H1 (cell line): ENCODE results near the gene KCND3.

Experiments
- ASH2L ChIP-seq: fragments of 200-600, 300-600 bp; sonication (generic); IDR thresholded peaks from one replicate; pipeline ENCODE4 v1.7.1; 2017; ENCODE audit warnings: low read length
- BCL11A ChIP-seq, 2 experiments: IDR thresholded peaks; one replicate each; pipeline ENCODE4 v1.6.1; 2011; ENCODE audit warnings: low read depth in 2 of 2, low read length in 2 of 2, mild to moderate bottlenecking in 2 of 2
- CHD7 ChIP-seq: fragments of 300-600 bp; sonication (generic); IDR thresholded peaks from 2 replicates; pipeline ENCODE4 v1.7.1; 2012; ENCODE audit warnings: low read length, moderate library complexity, mild to moderate bottlenecking, inconsistent platforms; ENCODE audit not compliant: insufficient replicate concordance
- EP300 ChIP-seq, 2 experiments: IDR thresholded peaks; 1 replicate in 1 of 2; 2 replicates in 1 of 2; pipeline ENCODE4 v1.6.1; 2011 to 2012; ENCODE audit warnings: low read depth in 2 of 2, low read length in 2 of 2, mild to moderate bottlenecking in 2 of 2, borderline replicate concordance in 1 of 2, inconsistent platforms in 1 of 2, moderate library complexity in 1 of 2
- GABPA ChIP-seq: IDR thresholded peaks from 2 replicates; pipeline ENCODE4 v1.6.1; 2011; ENCODE audit warnings: mild to moderate bottlenecking, low read length, moderate library complexity, borderline replicate concordance; ENCODE audit not compliant: insufficient read depth
- JUND ChIP-seq: IDR thresholded peaks from 2 replicates; pipeline ENCODE4 v1.6.1; 2011; ENCODE audit warnings: mild to moderate bottlenecking, improper control_type of control experiment, low read length
- NANOG ChIP-seq: IDR thresholded peaks from 2 replicates; pipeline ENCODE4 v1.6.1; 2011; ENCODE audit warnings: low read length, low read depth, mild to moderate bottlenecking, inconsistent platforms; ENCODE audit not compliant: insufficient read depth, poor library complexity, severe bottlenecking
- POLR2A ChIP-seq, 2 experiments: IDR thresholded peaks; 1 replicate in 1 of 2; 2 replicates in 1 of 2; pipeline ENCODE4 v1.6.1; 2011; ENCODE audit warnings: low read depth in 2 of 2, low read length in 2 of 2, mild to moderate bottlenecking in 2 of 2; ENCODE audit errors: control extremely low read depth in 1 of 2
- POLR2AphosphoS5 ChIP-seq: IDR thresholded peaks from 2 replicates; pipeline ENCODE4 v1.6.1; 2011; ENCODE audit warnings: low read depth, low read length
- SIX5 ChIP-seq: IDR thresholded peaks from 2 replicates; pipeline ENCODE4 v1.6.1; 2011; ENCODE audit warnings: mild to moderate bottlenecking, low read depth, low read length
- TAF1 ChIP-seq: IDR thresholded peaks from 2 replicates; pipeline ENCODE4 v1.6.1; 2011; ENCODE audit warnings: mild to moderate bottlenecking, low read depth, low read length
- ZNF274 ChIP-seq: IDR thresholded peaks from 2 replicates; pipeline ENCODE4 v1.7.0; 2012; ENCODE audit warnings: low read length, borderline replicate concordance; ENCODE audit errors: extremely low read depth
- TF ChIP-seq, protein P1 (sequence below), 3 experiments: IDR thresholded peaks; 1 replicate in 2 of 3; 2 replicates in 1 of 3; pipeline versions ENCODE4 v1.5.1 to v1.6.1; 2011; ENCODE audit warnings: low read length in 3 of 3, mild to moderate bottlenecking in 3 of 3, inconsistent platforms in 2 of 3, low read depth in 1 of 3, moderate library complexity in 1 of 3; ENCODE audit not compliant: insufficient read depth in 1 of 3; ENCODE audit errors: control extremely low read depth in 1 of 3

DNA sequence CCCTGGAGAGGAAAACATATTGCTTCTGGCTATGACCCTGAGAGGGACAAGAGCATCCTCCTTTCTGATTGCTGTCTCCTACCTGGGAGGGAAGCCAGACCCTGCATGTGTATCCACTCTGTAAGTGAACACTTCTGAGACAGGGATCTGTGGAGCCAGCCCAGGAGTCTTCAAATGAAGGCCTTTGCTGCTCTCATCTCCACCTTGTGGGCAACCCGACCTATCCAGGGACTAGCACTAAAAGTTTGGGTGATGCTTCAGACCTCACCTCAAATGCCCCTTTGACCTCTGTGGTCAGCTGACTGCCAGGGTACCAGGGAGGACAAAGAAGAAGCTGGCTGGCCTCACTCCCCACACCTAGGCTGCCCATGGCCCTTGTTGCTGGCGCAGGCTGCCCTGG, 64.7 kb downstream of the KCND3 start:
- TF ChIP-seq EP300 (IDR thresholded peaks at IDR 0.05; ENCODE audit: borderline replicate concordance in 1 of 2, low read depth in 2 of 2, low read length in 2 of 2) = no peak
- TF ChIP-seq SIX5 = no peak
- no peak for TF ChIP-seq POLR2A (IDR thresholded peaks at IDR 0.05; ENCODE audit: control extremely low read depth in 1 of 2, low read depth in 2 of 2, low read length in 2 of 2)
- TF ChIP-seq GABPA = no peak
- TF ChIP-seq, protein P1, sequence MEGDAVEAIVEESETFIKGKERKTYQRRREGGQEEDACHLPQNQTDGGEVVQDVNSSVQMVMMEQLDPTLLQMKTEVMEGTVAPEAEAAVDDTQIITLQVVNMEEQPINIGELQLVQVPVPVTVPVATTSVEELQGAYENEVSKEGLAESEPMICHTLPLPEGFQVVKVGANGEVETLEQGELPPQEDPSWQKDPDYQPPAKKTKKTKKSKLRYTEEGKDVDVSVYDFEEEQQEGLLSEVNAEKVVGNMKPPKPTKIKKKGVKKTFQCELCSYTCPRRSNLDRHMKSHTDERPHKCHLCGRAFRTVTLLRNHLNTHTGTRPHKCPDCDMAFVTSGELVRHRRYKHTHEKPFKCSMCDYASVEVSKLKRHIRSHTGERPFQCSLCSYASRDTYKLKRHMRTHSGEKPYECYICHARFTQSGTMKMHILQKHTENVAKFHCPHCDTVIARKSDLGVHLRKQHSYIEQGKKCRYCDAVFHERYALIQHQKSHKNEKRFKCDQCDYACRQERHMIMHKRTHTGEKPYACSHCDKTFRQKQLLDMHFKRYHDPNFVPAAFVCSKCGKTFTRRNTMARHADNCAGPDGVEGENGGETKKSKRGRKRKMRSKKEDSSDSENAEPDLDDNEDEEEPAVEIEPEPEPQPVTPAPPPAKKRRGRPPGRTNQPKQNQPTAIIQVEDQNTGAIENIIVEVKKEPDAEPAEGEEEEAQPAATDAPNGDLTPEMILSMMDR (IDR thresholded peaks at IDR 0.05; ENCODE audit: control extremely low read depth in 1 of 3, insufficient read depth in 1 of 3, low read depth in 1 of 3, low read length in 3 of 3) = peak in 2 of 3 experiments; percentile 1 to 34; a peak in 1 of 4 replicates
- no peak for TF ChIP-seq TAF1
- no peak for TF ChIP-seq ZNF274
- no peak for TF ChIP-seq ASH2L
- no peak for TF ChIP-seq NANOG
- no peak for TF ChIP-seq POLR2AphosphoS5
- TF ChIP-seq BCL11A (IDR thresholded peaks at IDR 0.05; ENCODE audit: low read depth in 2 of 2, low read length in 2 of 2) = no peak
- no peak for TF ChIP-seq JUND
- TF ChIP-seq CHD7 = no peak
